GM23248 (cell line): ENCODE results near the gene RIMOC1.

ENCODE experiments used
- EZH2 ChIP-seq: fragments of 200-600 bp; sonication (generic); IDR thresholded peaks from 2 replicates; pipeline ENCODE4 v1.6.1; 2018; ENCODE audit warnings: antibody characterized with exemption, mild to moderate bottlenecking; ENCODE audit not compliant: insufficient read depth, poor library complexity, severe bottlenecking
- EZH2phosphoT487 ChIP-seq: fragments of 200-600 bp; sonication (generic); IDR thresholded peaks from 2 replicates; pipeline ENCODE4 v1.6.1; 2018; ENCODE audit warnings: antibody characterized with exemption, moderate library complexity, mild to moderate bottlenecking, low read depth; ENCODE audit not compliant: insufficient read depth

GRCh38 chr5:41869151-41869723 is 34.9 kb upstream of the RIMOC1 start:
- TF ChIP-seq EZH2 (no peak), EZH2phosphoT487 (no peak)
